Muscle layer of colon (tissue), 2 donors: ENCODE data around the gene MAB21L1.

Experiments used
- H3K27ac ChIP-seq: one replicate; pipeline ENCODE4 v1.7.0; 2013; ENCODE audit warnings: low read depth, mild to moderate bottlenecking, low read length, moderate library complexity
- H3K27me3 ChIP-seq, 2 donors: one replicate each; pipeline ENCODE4 v1.7.0; 2013; ENCODE audit warnings: low read length in 2 of 2, mild to moderate bottlenecking in 2 of 2; ENCODE audit not compliant: insufficient read depth in 2 of 2, control insufficient read depth in 1 of 2
- H3K36me3 ChIP-seq: one replicate; pipeline ENCODE4 v1.7.0; 2013; ENCODE audit warnings: mild to moderate bottlenecking, low read length; ENCODE audit not compliant: insufficient read depth
- H3K4me1 ChIP-seq: one replicate; pipeline ENCODE4 v1.7.0; 2013; ENCODE audit warnings: mild to moderate bottlenecking, low read length; ENCODE audit not compliant: insufficient read depth
- H3K4me3 ChIP-seq, 2 donors: one replicate each; pipeline ENCODE4 v1.7.0; 2013; ENCODE audit warnings: low read length in 2 of 2, low read depth in 1 of 2, mild to moderate bottlenecking in 1 of 2, moderate library complexity in 1 of 2
- H3K9ac ChIP-seq: one replicate; pipeline ENCODE4 v1.7.0; 2013; ENCODE audit warnings: low read length
- H3K9me3 ChIP-seq: one replicate; pipeline ENCODE4 v1.7.0; 2013; ENCODE audit warnings: mild to moderate bottlenecking, low read length
- donor health status: abdominal sarcoma.
- donor health status: Adenocarcinoma of cecum.

The MAB21L1 gene

DNA sequence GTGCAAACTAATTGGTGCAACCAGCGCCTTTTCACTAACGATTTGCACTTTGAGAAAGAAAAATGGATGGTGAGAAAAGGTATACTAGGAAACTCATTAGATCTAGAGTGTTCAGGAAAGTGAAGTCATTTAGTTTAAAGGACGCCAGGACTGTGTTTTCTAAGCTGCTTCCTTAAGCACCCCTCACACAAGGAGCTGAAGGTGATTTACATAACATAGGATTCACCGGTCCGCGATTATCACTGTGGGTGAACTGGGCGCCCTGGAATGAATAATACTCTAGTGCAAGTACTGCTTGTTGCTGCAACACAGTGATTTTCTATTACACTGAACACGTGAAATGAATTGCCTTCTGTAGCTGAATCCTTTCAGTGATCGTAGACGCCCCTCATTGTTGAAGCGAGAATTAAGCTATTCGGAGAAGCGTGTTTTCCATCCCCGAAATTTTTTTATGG, 2.6 kb upstream of the MAB21L1 start:
- Histone ChIP-seq H3K36me3 (no peaks in the 10 kb centered on the region), H3K4me1 (no peaks in the 10 kb centered on the region), H3K4me3 (no peak overlapping the region), H3K27me3 (no peaks in the 10 kb centered on the region), H3K27ac (no peak overlapping the region), H3K9me3 (no peaks in the 10 kb centered on the region), H3K9ac (no peak overlapping the region)

DNA sequence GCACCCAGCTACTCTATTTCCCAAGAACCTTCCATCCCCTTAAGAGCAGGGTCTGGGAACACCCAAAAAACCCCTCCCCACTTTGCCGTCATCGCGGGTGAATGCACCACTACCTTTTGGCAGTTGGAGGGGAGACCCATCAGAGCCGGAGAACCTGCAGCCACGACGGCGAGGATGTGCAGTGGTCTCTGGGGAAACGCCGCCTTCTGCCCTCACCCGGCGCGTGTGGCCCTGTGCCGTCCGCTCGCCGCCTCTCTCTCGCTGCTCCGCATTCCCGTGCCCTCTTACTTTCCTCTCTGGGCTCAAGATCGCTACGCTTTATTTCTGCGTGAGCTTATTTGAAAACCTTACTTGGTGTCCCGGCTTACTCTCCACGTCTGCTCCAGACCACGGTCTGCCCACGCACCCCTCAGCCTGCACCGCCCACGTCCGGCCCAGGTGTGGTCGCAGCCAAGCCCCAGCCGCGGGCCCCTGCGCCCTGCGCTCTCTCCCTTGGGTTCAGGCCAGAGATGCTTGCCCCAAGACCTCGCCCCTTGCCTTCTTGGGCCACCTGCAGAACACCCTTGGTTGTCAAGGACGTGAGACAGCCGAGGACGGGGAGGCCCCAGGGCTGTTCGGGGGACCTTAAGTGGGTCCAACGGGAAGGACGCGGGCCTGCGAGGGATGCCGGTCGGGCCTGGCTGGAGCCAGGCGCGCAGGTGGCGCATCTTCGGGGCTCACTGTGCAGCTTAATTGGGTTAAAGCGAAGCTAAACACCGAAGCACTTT, 2.0 kb upstream of the MAB21L1 start:
- no peak overlapping the region for H3K9ac ChIP-seq
- H3K36me3 ChIP-seq: no peaks in the 10 kb centered on the region
- H3K27ac ChIP-seq: no peak overlapping the region
- no peaks in the 10 kb centered on the region for H3K27me3 ChIP-seq
- no peak overlapping the region for H3K4me3 ChIP-seq
- no peaks in the 10 kb centered on the region for H3K9me3 ChIP-seq
- H3K4me1 ChIP-seq: no peaks in the 10 kb centered on the region

DNA sequence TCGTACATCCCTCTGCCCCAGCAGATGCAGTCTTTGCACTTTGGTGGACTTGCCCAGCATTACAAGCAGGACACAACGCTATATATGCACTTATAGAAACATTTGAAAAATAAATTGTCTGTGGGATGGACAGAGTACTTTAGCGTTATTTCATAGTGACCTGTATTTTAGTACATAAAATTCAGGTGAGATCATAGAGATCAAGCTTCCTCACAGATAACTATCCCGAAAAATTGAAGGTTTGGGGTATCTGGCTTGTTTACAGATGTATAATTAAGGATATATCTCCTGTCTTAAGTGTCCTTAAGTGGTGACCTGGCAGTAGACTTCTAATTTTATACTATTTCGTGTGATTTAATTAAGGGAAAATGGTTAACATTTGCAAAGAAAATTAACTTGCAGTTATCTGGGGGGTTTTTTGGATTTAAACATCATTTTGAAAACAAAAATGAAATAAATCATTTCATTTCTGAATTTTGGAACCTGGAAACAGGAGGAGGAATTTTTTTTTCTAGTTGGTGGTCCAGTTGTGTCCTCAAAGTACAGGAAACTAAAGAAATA, 977 bp upstream of the MAB21L1 start:
- H3K4me3 ChIP-seq: no peak overlapping the region
- H3K36me3 ChIP-seq: no peaks in the 10 kb centered on the region
- H3K27me3 ChIP-seq: no peaks in the 10 kb centered on the region
- no peak overlapping the region for H3K9ac ChIP-seq
- H3K27ac ChIP-seq: no peak overlapping the region
- H3K9me3 ChIP-seq: no peaks in the 10 kb centered on the region
- H3K4me1 ChIP-seq: no peaks in the 10 kb centered on the region

DNA sequence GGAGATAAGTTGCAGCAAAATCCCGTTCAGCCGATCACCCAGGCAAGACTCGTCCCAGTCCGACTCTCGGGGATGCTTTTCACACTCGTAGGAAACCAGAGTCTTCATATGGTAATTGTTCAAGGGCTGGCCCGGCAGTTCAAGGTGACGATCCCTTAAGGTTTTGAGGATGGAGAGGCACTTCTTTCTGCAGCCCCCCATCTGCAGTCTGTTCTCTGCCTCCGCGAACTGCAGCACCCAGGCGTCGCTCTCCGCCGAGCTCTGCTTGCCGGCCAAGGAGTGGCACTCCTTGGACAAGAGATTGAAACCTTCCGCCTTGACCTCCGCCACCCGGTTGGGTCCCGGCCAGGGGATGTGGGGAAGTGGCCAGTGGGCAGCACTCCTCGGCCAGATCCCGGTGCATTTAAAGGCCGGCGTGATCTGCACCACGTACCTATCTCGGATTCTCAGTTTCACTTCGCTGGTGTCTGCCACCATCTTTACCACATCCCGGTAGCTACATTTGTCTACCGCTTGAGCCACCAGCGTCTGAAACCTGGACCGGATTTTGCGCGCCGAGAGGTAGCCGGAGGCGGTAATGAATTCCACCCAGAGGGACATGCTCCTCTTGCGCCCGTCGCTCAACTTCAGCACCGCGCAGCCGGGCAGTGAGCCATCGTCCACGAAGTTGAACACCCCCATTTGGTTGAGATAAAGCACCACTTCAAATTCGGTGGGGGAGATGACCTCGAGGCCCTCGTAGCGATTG, 1.1 kb downstream of the MAB21L1 start:
- Histone ChIP-seq H3K27me3 (no peaks in the 10 kb centered on the region), H3K4me1 (no peaks in the 10 kb centered on the region), H3K4me3 (peak overlapping the region; percentile 25 to 51), H3K36me3 (no peaks in the 10 kb centered on the region), H3K27ac (no peak overlapping the region), H3K9me3 (no peaks in the 10 kb centered on the region), H3K9ac (no peak overlapping the region)

- H3K4me3 ChIP-seq: peak overlapping the region in 1 of 2 donors; percentile 51
- no peaks in the 10 kb centered on the region for H3K27me3 ChIP-seq
- H3K36me3 ChIP-seq: no peaks in the 10 kb centered on the region
- no peak overlapping the region for H3K27ac ChIP-seq
- no peaks in the 10 kb centered on the region for H3K9me3 ChIP-seq
- no peak overlapping the region for H3K9ac ChIP-seq
- peaks cover 5% of the 10 kb centered on the region for H3K4me1 ChIP-seq
These were observed 1.8 kb downstream of the MAB21L1 start for GRCh38 chr13:35474496-35475211.

- Histone ChIP-seq H3K27me3 (no peaks in the 10 kb centered on the region), H3K4me1 (peaks cover 5% of the 10 kb centered on the region), H3K4me3 (no peak overlapping the region), H3K9me3 (no peaks in the 10 kb centered on the region), H3K36me3 (no peaks in the 10 kb centered on the region), H3K9ac (no peak overlapping the region), H3K27ac (no peak overlapping the region)
These were observed 2.7 kb downstream of the MAB21L1 start for GRCh38 chr13:35473802-35474201.

DNA sequence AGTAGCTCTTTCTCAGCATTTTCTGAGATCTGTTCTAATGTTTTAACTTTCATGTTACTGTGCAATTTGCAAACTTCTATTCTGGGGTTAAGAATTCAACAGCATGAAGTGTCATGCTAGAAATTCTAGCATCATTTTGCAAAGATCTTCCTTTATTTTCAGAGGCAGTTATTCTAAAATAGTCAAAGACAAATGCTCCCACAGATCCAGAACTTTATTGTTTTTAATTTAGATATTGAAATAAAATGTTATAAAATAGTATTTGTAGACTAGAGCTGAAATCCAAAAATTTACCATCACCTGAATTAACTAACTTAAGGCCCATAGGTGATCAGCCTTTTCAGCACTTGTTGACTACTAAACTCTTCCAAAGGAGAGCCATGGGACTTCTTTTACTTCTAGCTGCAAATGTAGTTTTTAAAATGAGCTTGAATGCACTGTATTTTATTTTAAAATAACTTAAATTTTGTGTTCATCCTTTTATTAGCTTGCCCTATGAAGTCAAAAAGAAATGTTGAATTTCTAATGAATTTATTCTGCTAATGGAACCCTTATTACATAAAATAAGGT, 3.2 kb downstream of the MAB21L1 start:
- peaks cover 5% of the 10 kb centered on the region for H3K4me1 ChIP-seq
- H3K9ac ChIP-seq: no peak overlapping the region
- no peak overlapping the region for H3K27ac ChIP-seq
- H3K27me3 ChIP-seq: no peaks in the 10 kb centered on the region
- H3K4me3 ChIP-seq: no peak overlapping the region
- H3K9me3 ChIP-seq: no peaks in the 10 kb centered on the region
- no peaks in the 10 kb centered on the region for H3K36me3 ChIP-seq

GRCh38 chr13:35472323-35472881, 4.1 kb downstream of the MAB21L1 start:
- no peaks in the 10 kb centered on the region for H3K27me3 ChIP-seq
- H3K9me3 ChIP-seq: no peaks in the 10 kb centered on the region
- no peak overlapping the region for H3K4me3 ChIP-seq
- H3K9ac ChIP-seq: no peak overlapping the region
- peaks cover 5% of the 10 kb centered on the region for H3K4me1 ChIP-seq
- H3K36me3 ChIP-seq: no peaks in the 10 kb centered on the region
- no peak overlapping the region for H3K27ac ChIP-seq

DNA sequence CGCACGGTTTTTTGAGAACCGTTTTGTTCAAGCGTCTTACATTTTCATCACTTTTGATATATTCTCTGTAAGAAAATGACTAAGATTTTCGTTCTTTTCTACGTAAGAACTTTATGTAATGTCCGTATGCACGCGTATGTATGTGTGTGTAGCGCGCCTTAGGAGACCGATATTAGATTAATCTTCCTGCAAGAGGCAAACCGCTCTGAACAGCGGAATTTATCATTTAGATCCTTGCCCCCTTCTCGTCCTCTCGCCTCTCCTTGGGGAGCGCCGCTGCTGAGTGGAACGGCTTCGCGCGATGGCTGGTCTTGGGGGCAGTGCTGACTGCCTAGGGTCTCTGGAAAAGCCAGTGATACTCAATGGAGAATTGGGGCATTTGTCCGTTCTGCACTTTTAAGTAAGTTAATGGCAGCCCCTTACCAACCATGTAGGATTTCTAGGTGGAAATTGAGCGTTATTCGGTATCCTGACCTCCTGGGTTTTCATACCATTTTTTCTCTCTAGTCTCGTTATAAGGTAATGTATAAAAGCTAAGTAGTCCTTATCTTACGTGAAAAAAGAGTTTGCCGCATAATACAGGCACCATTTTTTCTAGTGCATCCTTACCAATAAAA, 4.7 kb downstream of the MAB21L1 start:
- H3K9me3 ChIP-seq: no peaks in the 10 kb centered on the region
- H3K36me3 ChIP-seq: no peaks in the 10 kb centered on the region
- H3K4me3 ChIP-seq: no peak overlapping the region
- no peaks in the 10 kb centered on the region for H3K27me3 ChIP-seq
- H3K4me1 ChIP-seq: peaks cover 5% of the 10 kb centered on the region
- no peak overlapping the region for H3K27ac ChIP-seq
- no peak overlapping the region for H3K9ac ChIP-seq

- Histone ChIP-seq H3K27me3 (no peaks in the 10 kb centered on the region), H3K4me1 (peaks cover 5% of the 10 kb centered on the region), H3K27ac (peak overlapping the region; percentile 66), H3K36me3 (no peaks in the 10 kb centered on the region), H3K4me3 (peak overlapping the region; percentile 41 to 46), H3K9me3 (no peaks in the 10 kb centered on the region), H3K9ac (peak overlapping the region; percentile 0)
These were observed 5.5 kb downstream of the MAB21L1 start for GRCh38 chr13:35470671-35471661.
